DMS153 treated with DMSO at 0.1 percent for 48 hours (cell line): ENCODE results near the gene PNO1.
"Not testable (repeated sequence)": the region's sequence is repeated elsewhere in the genome, so short reads cannot be mapped to it uniquely, and the experiment has no call there.

Source experiments
- DNase-seq: peaks from one replicate; lab custom pipeline; 2025; ENCODE audit not compliant: unreplicated experiment; lab: John Stamatoyannopoulos, UW

PNO1 gene

GRCh38 chr2:68156419-68156818 is 1.3 kb upstream of the PNO1 start:
- no peak for DNase-seq

GRCh38 chr2:68157002-68157401 is 686 bp upstream of the PNO1 start:
- DNase-seq = no peak

- no peak for DNase-seq
Measured at GRCh38 chr2:68158134-68158447, 403 bp downstream of the PNO1 start.

GRCh38 chr2:68163641-68164040 is 6.0 kb downstream of the PNO1 start:
- DNase-seq = no peak

- no peak for DNase-seq
Measured at GRCh38 chr2:68167186-68167585, 9.5 kb downstream of the PNO1 start.

GRCh38 chr2:68169308-68169707 is 11.6 kb downstream of the PNO1 start:
- no peak for DNase-seq

- DNase-seq = no peak
Measured at GRCh38 chr2:68171146-68171545, 13.5 kb downstream of the PNO1 start.

- no peak for DNase-seq
Measured at GRCh38 chr2:68171684-68172083, 14.0 kb downstream of the PNO1 start.

- DNase-seq = no peak
Measured at GRCh38 chr2:68172521-68172920, 14.8 kb downstream of the PNO1 start.

GRCh38 chr2:68172990-68173700 is 15.5 kb downstream of the PNO1 start:
- DNase-seq = no peak

GRCh38 chr2:68175210-68175609 is 17.5 kb downstream of the PNO1 start:
- DNase-seq = not testable (repeated sequence)

- no peak for DNase-seq
Measured at GRCh38 chr2:68176657-68177056, 19.0 kb downstream of the PNO1 start.

GRCh38 chr2:68177541-68177940 is 19.9 kb downstream of the PNO1 start:
- DNase-seq = no peak

GRCh38 chr2:68178432-68178831 is 20.7 kb downstream of the PNO1 start:
- no peak for DNase-seq

- no peak for DNase-seq
Measured at GRCh38 chr2:68178954-68179627, 21.4 kb downstream of the PNO1 start.

- DNase-seq = no peak
Measured at GRCh38 chr2:68182902-68183301, 25.2 kb downstream of the PNO1 start.

- DNase-seq = peak; percentile 25
Measured at GRCh38 chr2:68185541-68186164, 28.0 kb downstream of the PNO1 start.

- DNase-seq = no peak
Measured at GRCh38 chr2:68187329-68187728, 29.6 kb downstream of the PNO1 start.

- no peak for DNase-seq
Measured at GRCh38 chr2:68188831-68189230, 31.1 kb downstream of the PNO1 start.

GRCh38 chr2:68189991-68190784 is 32.5 kb downstream of the PNO1 start:
- no peak for DNase-seq

GRCh38 chr2:68190991-68191731 is 33.5 kb downstream of the PNO1 start:
- no peak for DNase-seq
